ENCODE results near the gene HOOK2. TPM values are rescaled to one million over a fixed set of nuclear protein-coding genes. Genes with fewer than 3 reads are reported as not detected.
A peak's percentile ranks its signal among the peaks of the same experiment; 100 is the strongest.

HOOK2 gene
- total and polyA plus RNA-seq, 2 of the 8 experiments (the other 6 are each of a cell fraction or from before 2014, with no cell fraction given): 23.8 to 63.2 TPM

DNA sequence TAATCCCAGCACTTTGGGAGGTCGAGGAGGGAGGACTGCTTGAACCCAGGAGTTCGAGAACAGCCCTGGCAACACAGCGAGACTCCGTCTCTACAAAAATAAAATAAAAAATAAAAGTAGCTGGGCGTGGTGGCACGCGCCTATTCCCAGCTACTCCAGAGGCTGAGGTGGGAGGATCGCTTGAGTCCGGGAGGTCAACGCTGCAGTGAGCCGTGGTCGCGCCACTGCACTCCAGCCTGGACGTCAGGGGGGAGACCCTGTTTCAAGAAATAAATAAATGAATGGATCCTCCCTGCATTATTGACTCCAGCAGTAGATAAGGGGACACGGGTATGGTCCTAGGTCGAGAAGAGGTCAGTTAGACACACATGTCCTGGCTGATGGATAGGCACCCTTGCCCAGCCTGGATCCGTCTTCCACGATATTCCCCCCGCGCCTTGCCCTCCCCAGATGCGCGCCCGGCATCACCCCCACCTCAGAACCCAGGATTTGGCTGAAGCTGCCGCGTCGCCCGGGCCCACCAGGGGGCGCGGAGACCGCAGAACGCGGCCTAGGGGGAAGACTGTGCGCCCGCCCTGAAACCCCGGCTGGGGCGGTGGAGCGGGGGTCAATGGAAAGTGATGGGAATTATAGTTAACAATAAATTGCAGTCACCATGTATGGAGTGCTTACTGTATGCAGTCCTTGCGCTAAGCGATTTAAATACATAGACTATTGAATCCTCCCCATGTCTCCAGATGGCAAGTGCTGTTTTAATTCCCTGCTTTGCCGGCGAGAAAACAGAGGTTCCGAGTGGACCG is 2.1 kb upstream of the HOOK2 start (continued):
- no peak for TF ChIP-seq CHD7 (IDR thresholded peaks at IDR 0.05; ENCODE audit: insufficient replicate concordance, low read length)
- TF ChIP-seq SIN3A (conservative IDR thresholded peaks at IDR 0.05 in 1 of 2, IDR thresholded peaks at IDR 0.05 in 1 of 2; ENCODE audit: low read depth in 1 of 2, low read length in 2 of 2): 0 out of 4 replicates have a peak, but pooled peaks of 1 of the 2 experiments have one; percentile 50
- TF ChIP-seq, protein P1, sequence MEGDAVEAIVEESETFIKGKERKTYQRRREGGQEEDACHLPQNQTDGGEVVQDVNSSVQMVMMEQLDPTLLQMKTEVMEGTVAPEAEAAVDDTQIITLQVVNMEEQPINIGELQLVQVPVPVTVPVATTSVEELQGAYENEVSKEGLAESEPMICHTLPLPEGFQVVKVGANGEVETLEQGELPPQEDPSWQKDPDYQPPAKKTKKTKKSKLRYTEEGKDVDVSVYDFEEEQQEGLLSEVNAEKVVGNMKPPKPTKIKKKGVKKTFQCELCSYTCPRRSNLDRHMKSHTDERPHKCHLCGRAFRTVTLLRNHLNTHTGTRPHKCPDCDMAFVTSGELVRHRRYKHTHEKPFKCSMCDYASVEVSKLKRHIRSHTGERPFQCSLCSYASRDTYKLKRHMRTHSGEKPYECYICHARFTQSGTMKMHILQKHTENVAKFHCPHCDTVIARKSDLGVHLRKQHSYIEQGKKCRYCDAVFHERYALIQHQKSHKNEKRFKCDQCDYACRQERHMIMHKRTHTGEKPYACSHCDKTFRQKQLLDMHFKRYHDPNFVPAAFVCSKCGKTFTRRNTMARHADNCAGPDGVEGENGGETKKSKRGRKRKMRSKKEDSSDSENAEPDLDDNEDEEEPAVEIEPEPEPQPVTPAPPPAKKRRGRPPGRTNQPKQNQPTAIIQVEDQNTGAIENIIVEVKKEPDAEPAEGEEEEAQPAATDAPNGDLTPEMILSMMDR (IDR thresholded peaks at IDR 0.05; ENCODE audit: control extremely low read depth in 1 of 3, insufficient read depth in 1 of 3, low read depth in 1 of 3, low read length in 3 of 3): peak; percentile 81 to 92 (median 81)
- TF ChIP-seq RXRA (IDR thresholded peaks at IDR 0.05; ENCODE audit: insufficient read depth, low read depth, low read length): no peak
- TF ChIP-seq CBX5 (IDR thresholded peaks at IDR 0.05; ENCODE audit: low read depth, low read length): no peak
- no peak for TF ChIP-seq RBBP5 (IDR thresholded peaks at IDR 0.05; ENCODE audit: borderline replicate concordance, low read depth, low read length)
